GM23338 (cell line): Measurements from ENCODE around the gene JAKMIP1. TPM values are rescaled to one million over a fixed set of nuclear protein-coding genes. Genes with fewer than 3 reads are reported as not detected.

Experiments
- ATAC-seq: fragments of 200-7000 bp; cut with Tn5 transposase; 3 replicates; pipeline ENCODE4 v1.9.1; 2020
- DNase-seq: peaks from one replicate; pipeline ENCODE4 v3.0.0-alpha.2; 2015; ENCODE audit warnings: low spot score
- H2AFZ ChIP-seq: fragments of 200-600 bp; sonication (generic); 2 replicates; pipeline ENCODE4 v1.8.0; 2016; ENCODE audit warnings: antibody characterized with exemption, mild to moderate bottlenecking, moderate library complexity
- H3F3A ChIP-seq: fragments of 200-600 bp; sonication (generic); replicated peaks from 2 replicates; pipeline ENCODE4 v1.8.0; 2017; ENCODE audit warnings: antibody characterized with exemption, mixed run types, low read depth
- H3K27ac ChIP-seq: fragments of 200-600 bp; sonication (generic); 2 replicates; pipeline ENCODE4 v1.6.1; 2016; ENCODE audit warnings: low read depth
- H3K27me3 ChIP-seq: fragments of 200-600 bp; sonication (generic); 2 replicates; pipeline ENCODE4 v1.8.0; 2016; ENCODE audit warnings: mild to moderate bottlenecking, mixed run types, moderate library complexity; ENCODE audit not compliant: insufficient read depth
- H3K36me3 ChIP-seq: fragments of 200-600 bp; sonication (generic); 2 replicates; pipeline ENCODE4 v1.8.0; 2016; ENCODE audit warnings: mild to moderate bottlenecking; ENCODE audit not compliant: insufficient read depth
- H3K4me1 ChIP-seq: fragments of 200-600 bp; sonication (generic); 2 replicates; pipeline ENCODE4 v1.8.0; 2016; ENCODE audit warnings: mild to moderate bottlenecking, moderate library complexity; ENCODE audit not compliant: insufficient read depth
- H3K4me2 ChIP-seq: fragments of 200-600 bp; sonication (generic); 2 replicates; pipeline ENCODE4 v1.7.1; 2017; ENCODE audit warnings: mixed run types
- H3K4me3 ChIP-seq: fragments of 200-600 bp; sonication (generic); 2 replicates; pipeline ENCODE4 v1.6.1; 2016; ENCODE audit warnings: mixed run types
- H3K79me2 ChIP-seq: fragments of 200-600 bp; sonication (generic); replicated peaks from 2 replicates; pipeline ENCODE4 v1.8.0; 2017; ENCODE audit warnings: mild to moderate bottlenecking; ENCODE audit not compliant: insufficient read depth
- H3K9me2 ChIP-seq: fragments of 200-600 bp; sonication (generic); 2 replicates; pipeline ENCODE4 v1.8.0; 2017; ENCODE audit not compliant: insufficient read depth
- H4K20me1 ChIP-seq: fragments of 200-600 bp; sonication (generic); replicated peaks from 2 replicates; pipeline ENCODE4 v1.8.0; 2017; ENCODE audit warnings: mild to moderate bottlenecking; ENCODE audit not compliant: insufficient read depth
- H3K27ac Mint-ChIP-seq: 2 replicates; pipeline ENCODE4 v1.8.0; 2020; ENCODE audit warnings: inconsistent platforms, mild to moderate bottlenecking, moderate library complexity, mixed read lengths
- H3K27me3 Mint-ChIP-seq: 3 replicates; pipeline ENCODE4 v1.8.0; 2022; ENCODE audit warnings: low read depth, mild to moderate bottlenecking, moderate library complexity, mixed read lengths, inconsistent platforms; ENCODE audit not compliant: insufficient read depth, poor library complexity
- H3K36me3 Mint-ChIP-seq: 3 replicates; pipeline ENCODE4 v1.8.0; 2021; ENCODE audit warnings: low read depth, mild to moderate bottlenecking, inconsistent platforms, moderate library complexity, mixed read lengths
- H3K4me1 Mint-ChIP-seq: 3 replicates; pipeline ENCODE4 v1.8.0; 2020; ENCODE audit warnings: mild to moderate bottlenecking, inconsistent platforms, mixed read lengths
- H3K4me3 Mint-ChIP-seq: 3 replicates; pipeline ENCODE4 v1.8.0; 2021; ENCODE audit warnings: moderate library complexity, mild to moderate bottlenecking, inconsistent platforms, mixed read lengths
- H3K9me3 Mint-ChIP-seq: 3 replicates; pipeline ENCODE4 v1.8.0; 2020; ENCODE audit warnings: moderate library complexity, mild to moderate bottlenecking, inconsistent platforms, mixed read lengths
- CREB1 ChIP-seq: fragments of 250-450 bp; sonication (Bioruptor Pico); IDR thresholded peaks from 2 replicates; pipeline ENCODE4 v1.5.0; 2020; ENCODE audit warnings: low read depth, mild to moderate bottlenecking, moderate library complexity
- CTCF ChIP-seq, 2 experiments: fragments of 200-600 bp in 1 of 2; sonication (generic) in 1 of 2; conservative IDR thresholded peaks; 2 replicates each; pipeline versions ENCODE4 v1.5.1 to v1.6.1; 2016 to 2017; ENCODE audit warnings: antibody characterized with exemption in 2 of 2, low read depth in 2 of 2, mild to moderate bottlenecking in 2 of 2, moderate library complexity in 1 of 2
- ETS1 ChIP-seq: IDR thresholded peaks from 2 replicates; pipeline ENCODE4 v1.6.1; 2016; ENCODE audit warnings: antibody characterized with exemption
- EZH2 ChIP-seq: fragments of 200-600 bp; sonication (generic); IDR thresholded peaks from one replicate; pipeline ENCODE4 v1.8.0; 2017; ENCODE audit warnings: antibody characterized with exemption, mild to moderate bottlenecking, low read depth; ENCODE audit not compliant: unreplicated experiment
- JUNB ChIP-seq: IDR thresholded peaks from one replicate; pipeline ENCODE4 v1.6.1; 2016; ENCODE audit warnings: antibody characterized with exemption; ENCODE audit not compliant: unreplicated experiment
- NANOG ChIP-seq: IDR thresholded peaks from 2 replicates; pipeline ENCODE4 v1.6.1; 2016; ENCODE audit warnings: antibody characterized with exemption, borderline replicate concordance
- REST ChIP-seq: IDR thresholded peaks from one replicate; pipeline ENCODE4 v1.6.1; 2018; ENCODE audit warnings: antibody characterized with exemption; ENCODE audit not compliant: unreplicated experiment
- ZNF331 ChIP-seq: fragments of 250-450 bp; sonication (Bioruptor Pico); IDR thresholded peaks from 2 replicates; pipeline ENCODE4 v1.5.0; 2020; ENCODE audit warnings: low read depth, mild to moderate bottlenecking, moderate library complexity
- polyA plus RNA-seq: library from polyadenylated mRNA; unstranded; fragments of >200 nt; fragmentation: Nextera tagmentation; extraction: Ambion mirVana; gene quantifications from 2 replicates; pipeline ENCODE4 v1.2.1, GENCODE V29; 2016
- total RNA-seq: library from RNA; depleted of rRNA; stranded (reverse); fragments of >200 nt; shearing (Covaris generic); gene quantifications from 2 replicates; pipeline ENCODE4 v1.2.3, GENCODE V29; 2014

JAKMIP1 gene
- total and polyA plus RNA-seq, 2 experiments from 2014 or later, result 4.6 to 5.1 TPM

GRCh38 chr4:6078560-6078959 is 121.8 kb downstream of the JAKMIP1 start (continued):
- TF ChIP-seq ETS1 (no peak), JUNB (no peak), CREB1 (CRISPR knock-in tag) (no peak)

- no peaks in the 10 kb centered on the region for H3K36me3 Mint-ChIP-seq
- peak; percentile 70 for ATAC-seq
- Histone ChIP-seq H3K9me2 (no peaks in the 10 kb centered on the region), H2AFZ (no peak overlapping the region), H4K20me1 (no peaks in the 10 kb centered on the region), H3K36me3 (no peaks in the 10 kb centered on the region), H3K27ac (no peak overlapping the region), H3K4me3 (no peak overlapping the region), H3K27me3 (no peaks in the 10 kb centered on the region), H3K4me2 (no peak overlapping the region), H3K4me1 (peaks cover 7% of the 10 kb centered on the region; the same call in 1 of the 2 replicates), H3K79me2 (no peaks in the 10 kb centered on the region), H3F3A (no peaks in the 10 kb centered on the region)
- peaks cover 3% of the 10 kb centered on the region for H3K27me3 Mint-ChIP-seq
- H3K4me3 Mint-ChIP-seq, result no peak overlapping the region
- peak; percentile 60 for DNase-seq
- peak; percentile 72 to 77 for TF ChIP-seq CTCF (conservative IDR thresholded peaks at IDR 0.05; ENCODE audit: low read depth in 2 of 2)
- no peak for TF ChIP-seq ZNF331 (CRISPR knock-in tag)
- H3K4me1 Mint-ChIP-seq, result peaks cover 11% of the 10 kb centered on the region
- H3K27ac Mint-ChIP-seq, result no peak overlapping the region
- H3K9me3 Mint-ChIP-seq, result no peaks in the 10 kb centered on the region
These were observed 124.0 kb downstream of the JAKMIP1 start for GRCh38 chr4:6076391-6076790.

GRCh38 chr4:6074758-6075157 is 125.6 kb downstream of the JAKMIP1 start:
- no peak overlapping the region for H3K27ac ChIP-seq
- H3K36me3 Mint-ChIP-seq, result no peaks in the 10 kb centered on the region
- no peak overlapping the region for H3K4me2 ChIP-seq
- peaks cover 12% of the 10 kb centered on the region for H3K4me1 Mint-ChIP-seq
- peaks cover 5% of the 10 kb centered on the region for H3K27me3 Mint-ChIP-seq
- H3K9me3 Mint-ChIP-seq, result no peaks in the 10 kb centered on the region
- H3K36me3 ChIP-seq, result no peaks in the 10 kb centered on the region
- no peaks in the 10 kb centered on the region for H3K27me3 ChIP-seq
- H3K9me2 ChIP-seq, result no peaks in the 10 kb centered on the region
- 0 out of 2 replicates have a peak overlapping the region, but pooled peaks have one; percentile 37 for H3K27ac Mint-ChIP-seq
- DNase-seq, result no peak
- no peak overlapping the region for H3K4me3 Mint-ChIP-seq
- H3F3A ChIP-seq, result no peaks in the 10 kb centered on the region
- no peak overlapping the region for H2AFZ ChIP-seq
- no peak overlapping the region for H3K4me3 ChIP-seq
- H3K4me1 ChIP-seq, result peaks cover 8% of the 10 kb centered on the region; the same call in 1 of the 2 replicates
- no peaks in the 10 kb centered on the region for H3K79me2 ChIP-seq
- no peaks in the 10 kb centered on the region for H4K20me1 ChIP-seq
- ATAC-seq, result no peak
- TF ChIP-seq REST (no peak), JUNB (no peak), EZH2 (no peak), NANOG (no peak)
